Measurements from ENCODE around the gene ASB13.

The ASB13 gene

DNA sequence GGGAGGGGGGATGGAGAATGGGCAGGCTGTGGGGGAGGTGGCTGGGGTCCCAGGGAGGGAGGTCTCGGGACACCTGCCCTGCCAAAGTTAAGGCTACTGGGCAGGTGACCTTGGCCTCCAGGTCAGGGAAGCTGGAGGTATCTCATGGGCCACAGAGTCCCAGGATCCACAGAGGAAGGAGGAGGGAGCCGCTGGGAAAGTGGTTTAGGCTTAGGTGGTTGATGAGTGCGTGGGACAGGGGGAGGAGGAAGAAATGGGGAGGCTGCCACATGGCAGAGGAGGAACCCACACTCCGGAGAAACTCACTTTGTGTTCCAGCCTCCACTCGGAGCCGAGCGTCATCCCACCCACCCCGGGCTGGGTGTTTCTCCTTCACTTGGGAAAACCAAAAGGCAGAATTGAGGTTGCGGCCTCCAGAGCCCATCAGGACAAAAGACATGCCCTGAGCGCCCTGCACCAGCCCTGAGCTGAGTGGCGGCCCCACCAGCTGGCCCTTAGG, 46.1 kb downstream of the ASB13 start:
- Histone ChIP-seq H3K18ac (ENCODE audit: low read length) (peak overlapping the region; percentile 65), H3K4me2 (ENCODE audit: insufficient read depth, low read length, poor library complexity, severe bottlenecking) (no peak overlapping the region), H3K9me3 (replicated peaks in 1 of 2; ENCODE audit: control insufficient read depth in 2 of 2, insufficient read depth in 1 of 2, low read depth in 1 of 2, low read length in 2 of 2) (no peaks in the 10 kb centered on the region), H2BK5ac (ENCODE audit: low read length) (peak overlapping the region; percentile 91), H3K36me3 (replicated peaks in 1 of 2; ENCODE audit: control insufficient read depth in 2 of 2, insufficient read depth in 2 of 2, low read length in 2 of 2) (no peaks in the 10 kb centered on the region), H2BK12ac (ENCODE audit: low read length) (no peak overlapping the region), H3K79me1 (ENCODE audit: low read depth, low read length) (no peaks in the 10 kb centered on the region), H3K4ac (ENCODE audit: low read length) (no peak overlapping the region), H2BK120ac (ENCODE audit: low read depth, low read length) (no peak overlapping the region), H2BK15ac (ENCODE audit: low read length) (peak overlapping the region; percentile 88), H2AFZ (ENCODE audit: low read length) (peak overlapping the region; percentile 48), H4K8ac (ENCODE audit: low read depth, low read length) (no peak overlapping the region), H3K27ac (replicated peaks; ENCODE audit: low read length) (no peak overlapping the region), H3K4me3 (ENCODE audit: low read length in 2 of 2) (no peak overlapping the region), H3K23ac (ENCODE audit: low read depth, low read length, poor library complexity) (no peak overlapping the region), H3K4me1 (ENCODE audit: control insufficient read depth in 2 of 2, insufficient read depth in 1 of 2, low read depth in 1 of 2, low read length in 2 of 2) (peaks cover 8 to 15% of the 10 kb centered on the region in 2 donors), H3K27me3 (ENCODE audit: control insufficient read depth in 3 of 3, insufficient read depth in 3 of 3, low read depth in 1 of 3, low read length in 3 of 3) (no peaks in the 10 kb centered on the region), H3K14ac (ENCODE audit: low read length) (no peak overlapping the region), H4K91ac (ENCODE audit: low read depth, low read length, poor library complexity) (no peak overlapping the region), H3K9ac (ENCODE audit: low read depth, low read length, poor library complexity) (peak overlapping the region; percentile 50), H2AK5ac (ENCODE audit: low read depth, low read length) (peak overlapping the region; percentile 51)
- no CpG with 5 or more reads among the region's 11 CpGs for WGBS, 2 donors (ENCODE audit: extremely low coverage in 2 of 2, insufficient read length in 2 of 2, insufficient replicate concordance in 1 of 2)
- no peak for DNase-seq (ENCODE audit: low spot score)

DNA sequence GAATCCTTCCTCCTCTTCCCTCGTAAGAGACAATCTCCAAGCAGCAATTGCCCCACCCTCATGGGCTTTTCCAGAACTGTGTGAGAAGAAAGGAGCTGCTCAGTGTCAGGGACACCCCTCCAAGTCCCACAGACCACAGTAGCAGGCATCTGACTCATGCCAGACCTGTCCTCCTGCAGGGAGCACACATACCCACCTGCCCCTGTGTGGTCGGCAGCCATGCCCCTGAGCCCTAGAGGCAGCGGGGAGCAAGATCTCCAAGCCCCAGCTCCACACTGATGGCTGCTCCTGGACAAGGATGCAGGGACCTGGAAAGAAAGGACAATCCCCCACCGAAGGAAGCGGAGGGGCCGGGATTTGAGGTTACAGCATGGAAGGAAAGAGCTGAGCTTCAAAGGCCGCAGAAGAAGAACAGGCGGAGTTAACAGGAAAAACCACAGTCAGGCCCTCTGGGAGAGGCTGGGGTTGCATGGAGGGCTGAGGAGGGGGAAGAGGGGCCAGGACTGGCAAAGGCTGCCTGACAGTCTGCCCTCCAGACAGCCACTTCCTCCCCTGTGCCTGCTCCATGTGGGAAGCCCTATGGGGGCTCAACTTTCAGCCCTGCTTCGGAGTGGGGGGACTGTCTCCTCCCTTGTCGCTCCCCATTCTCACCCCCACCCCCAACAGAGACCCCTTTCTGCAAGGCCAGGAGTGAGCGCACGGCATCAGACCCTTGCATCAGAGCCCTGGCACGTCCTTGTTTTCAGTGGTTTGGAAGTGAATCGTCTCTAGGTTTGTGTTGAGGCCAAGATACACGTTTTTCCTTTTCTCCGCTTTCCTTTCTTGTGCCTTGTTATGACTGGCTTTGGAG, 46.8 kb downstream of the ASB13 start:
- H3K4me2 ChIP-seq (ENCODE audit: insufficient read depth, low read length, poor library complexity, severe bottlenecking): no peak overlapping the region
- no peak overlapping the region for H4K91ac ChIP-seq (ENCODE audit: low read depth, low read length, poor library complexity)
- H3K9ac ChIP-seq (ENCODE audit: low read depth, low read length, poor library complexity): peak overlapping the region; percentile 50
- H3K36me3 ChIP-seq (replicated peaks in 1 of 2; ENCODE audit: control insufficient read depth in 2 of 2, insufficient read depth in 2 of 2, low read length in 2 of 2): no peaks in the 10 kb centered on the region
- no peak overlapping the region for H3K27ac ChIP-seq (replicated peaks; ENCODE audit: low read length)
- H3K4me1 ChIP-seq (ENCODE audit: control insufficient read depth in 2 of 2, insufficient read depth in 1 of 2, low read depth in 1 of 2, low read length in 2 of 2): peaks cover 8 to 15% of the 10 kb centered on the region in 2 donors
- H3K18ac ChIP-seq (ENCODE audit: low read length): peak overlapping the region; percentile 86
- no CpG with 5 or more reads among the region's 16 CpGs for WGBS, 2 donors (ENCODE audit: extremely low coverage in 2 of 2, insufficient read length in 2 of 2, insufficient replicate concordance in 1 of 2)
- H3K9me3 ChIP-seq (replicated peaks in 1 of 2; ENCODE audit: control insufficient read depth in 2 of 2, insufficient read depth in 1 of 2, low read depth in 1 of 2, low read length in 2 of 2): no peaks in the 10 kb centered on the region
- no peak for DNase-seq (ENCODE audit: low spot score)
- peak overlapping the region; percentile 21 for H3K14ac ChIP-seq (ENCODE audit: low read length)
- peak overlapping the region; percentile 86 for H2AK5ac ChIP-seq (ENCODE audit: low read depth, low read length)
- H3K4ac ChIP-seq (ENCODE audit: low read length): no peak overlapping the region
- peak overlapping the region; percentile 45 for H2AFZ ChIP-seq (ENCODE audit: low read length)
- no peak overlapping the region for H3K4me3 ChIP-seq (ENCODE audit: low read length in 2 of 2)
- H3K23ac ChIP-seq (ENCODE audit: low read depth, low read length, poor library complexity): no peak overlapping the region
- no peak overlapping the region for H2BK5ac ChIP-seq (ENCODE audit: low read length)
- no peak overlapping the region for H4K8ac ChIP-seq (ENCODE audit: low read depth, low read length)
- no peak overlapping the region for H2BK12ac ChIP-seq (ENCODE audit: low read length)
- no peaks in the 10 kb centered on the region for H3K79me1 ChIP-seq (ENCODE audit: low read depth, low read length)
- no peaks in the 10 kb centered on the region for H3K27me3 ChIP-seq (ENCODE audit: control insufficient read depth in 3 of 3, insufficient read depth in 3 of 3, low read depth in 1 of 3, low read length in 3 of 3)
- H2BK15ac ChIP-seq (ENCODE audit: low read length): peak overlapping the region; percentile 88
- H2BK120ac ChIP-seq (ENCODE audit: low read depth, low read length): no peak overlapping the region

DNA sequence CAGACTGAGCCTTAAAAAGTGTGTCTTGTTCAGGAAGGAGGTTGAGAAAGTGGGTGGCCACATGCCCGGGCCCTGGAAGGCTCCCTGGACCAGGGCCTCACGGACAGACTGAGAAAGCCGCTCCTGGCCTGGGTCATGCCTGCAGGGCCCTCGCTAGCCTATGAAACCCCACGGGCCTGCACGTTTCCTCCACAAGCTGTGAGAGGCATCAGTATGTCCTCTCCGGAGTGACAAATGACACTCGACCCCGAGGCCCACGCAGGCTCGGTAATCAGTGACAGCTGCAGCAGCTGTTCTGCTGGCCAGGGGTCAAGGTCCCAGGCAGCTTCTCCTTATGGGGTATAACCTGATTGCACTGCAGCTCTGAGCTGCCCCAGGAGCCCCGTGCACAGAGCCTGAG, 47.6 kb downstream of the ASB13 start:
- H3K79me1 ChIP-seq (ENCODE audit: low read depth, low read length): no peaks in the 10 kb centered on the region
- no CpG with 5 or more reads among the region's 12 CpGs for WGBS, 2 donors (ENCODE audit: extremely low coverage in 2 of 2, insufficient read length in 2 of 2, insufficient replicate concordance in 1 of 2)

DNA sequence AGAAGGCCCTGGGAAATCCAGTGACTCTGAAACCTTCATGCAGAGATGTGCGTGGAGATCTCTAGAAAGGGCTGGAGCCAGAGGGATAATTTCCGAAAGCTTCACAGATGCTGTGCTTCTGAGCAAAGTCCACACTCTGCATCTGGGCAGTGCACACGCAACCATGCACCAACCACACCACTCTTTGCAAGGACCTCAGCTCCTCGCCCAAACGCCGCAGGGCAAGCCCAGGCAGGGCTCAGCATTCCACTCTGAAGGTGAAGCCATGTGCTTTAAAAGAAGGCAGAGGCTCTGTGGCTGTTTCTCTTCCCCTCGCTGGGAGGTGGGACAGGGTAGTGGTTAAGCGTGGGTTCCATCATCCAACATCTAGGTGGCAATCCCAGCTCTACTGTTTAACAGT, 48.4 kb downstream of the ASB13 start:
- no peak overlapping the region for H3K14ac ChIP-seq (ENCODE audit: low read length)
- no peak overlapping the region for H2BK5ac ChIP-seq (ENCODE audit: low read length)
- H3K27me3 ChIP-seq (ENCODE audit: control insufficient read depth in 3 of 3, insufficient read depth in 3 of 3, low read depth in 1 of 3, low read length in 3 of 3): peaks cover 0 to 3% (median 0%) of the 10 kb centered on the region in 3 experiments
- no peak for DNase-seq (ENCODE audit: low spot score)
- H3K36me3 ChIP-seq (replicated peaks in 1 of 2; ENCODE audit: control insufficient read depth in 2 of 2, insufficient read depth in 2 of 2, low read length in 2 of 2): no peaks in the 10 kb centered on the region
- no peak overlapping the region for H3K4me2 ChIP-seq (ENCODE audit: insufficient read depth, low read length, poor library complexity, severe bottlenecking)
- H3K27ac ChIP-seq (replicated peaks; ENCODE audit: low read length): no peak overlapping the region
- H2BK12ac ChIP-seq (ENCODE audit: low read length): no peak overlapping the region
- peaks cover 15 to 16% of the 10 kb centered on the region in 2 donors for H3K4me1 ChIP-seq (ENCODE audit: control insufficient read depth in 2 of 2, insufficient read depth in 1 of 2, low read depth in 1 of 2, low read length in 2 of 2)
- H3K23ac ChIP-seq (ENCODE audit: low read depth, low read length, poor library complexity): no peak overlapping the region
- no peak overlapping the region for H3K4me3 ChIP-seq (ENCODE audit: low read length in 2 of 2)
- no peak overlapping the region for H3K4ac ChIP-seq (ENCODE audit: low read length)
- peak overlapping the region; percentile 51 for H2BK120ac ChIP-seq (ENCODE audit: low read depth, low read length)
- no peak overlapping the region for H4K8ac ChIP-seq (ENCODE audit: low read depth, low read length)
- H4K91ac ChIP-seq (ENCODE audit: low read depth, low read length, poor library complexity): no peak overlapping the region
- peak overlapping the region; percentile 49 for H2AK5ac ChIP-seq (ENCODE audit: low read depth, low read length)
- no CpG with 5 or more reads among the region's 8 CpGs for WGBS, 2 donors (ENCODE audit: extremely low coverage in 2 of 2, insufficient read length in 2 of 2, insufficient replicate concordance in 1 of 2)
- peak overlapping the region; percentile 35 for H3K18ac ChIP-seq (ENCODE audit: low read length)
- H3K9me3 ChIP-seq (replicated peaks in 1 of 2; ENCODE audit: control insufficient read depth in 2 of 2, insufficient read depth in 1 of 2, low read depth in 1 of 2, low read length in 2 of 2): no peaks in the 10 kb centered on the region
- no peaks in the 10 kb centered on the region for H3K79me1 ChIP-seq (ENCODE audit: low read depth, low read length)
- no peak overlapping the region for H2AFZ ChIP-seq (ENCODE audit: low read length)
- H2BK15ac ChIP-seq (ENCODE audit: low read length): no peak overlapping the region
- H3K9ac ChIP-seq (ENCODE audit: low read depth, low read length, poor library complexity): no peak overlapping the region

More for the DNA sequence above, 47.6 kb downstream of the ASB13 start:
- peak overlapping the region; percentile 48 for H3K18ac ChIP-seq (ENCODE audit: low read length)
- H3K4me3 ChIP-seq (ENCODE audit: low read length in 2 of 2): no peak overlapping the region
- H3K36me3 ChIP-seq (replicated peaks in 1 of 2; ENCODE audit: control insufficient read depth in 2 of 2, insufficient read depth in 2 of 2, low read length in 2 of 2): no peaks in the 10 kb centered on the region
- peaks cover 0 to 3% (median 0%) of the 10 kb centered on the region in 3 experiments for H3K27me3 ChIP-seq (ENCODE audit: control insufficient read depth in 3 of 3, insufficient read depth in 3 of 3, low read depth in 1 of 3, low read length in 3 of 3)
- H2BK15ac ChIP-seq (ENCODE audit: low read length): no peak overlapping the region
- no peak overlapping the region for H3K9ac ChIP-seq (ENCODE audit: low read depth, low read length, poor library complexity)
- H3K9me3 ChIP-seq (replicated peaks in 1 of 2; ENCODE audit: control insufficient read depth in 2 of 2, insufficient read depth in 1 of 2, low read depth in 1 of 2, low read length in 2 of 2): no peaks in the 10 kb centered on the region
- no peak overlapping the region for H4K8ac ChIP-seq (ENCODE audit: low read depth, low read length)
- H3K14ac ChIP-seq (ENCODE audit: low read length): no peak overlapping the region
- H3K4me2 ChIP-seq (ENCODE audit: insufficient read depth, low read length, poor library complexity, severe bottlenecking): no peak overlapping the region
- H2AFZ ChIP-seq (ENCODE audit: low read length): peak overlapping the region; percentile 45
- H3K23ac ChIP-seq (ENCODE audit: low read depth, low read length, poor library complexity): peak overlapping the region; percentile 1
- H2BK12ac ChIP-seq (ENCODE audit: low read length): no peak overlapping the region
- no peak overlapping the region for H2BK120ac ChIP-seq (ENCODE audit: low read depth, low read length)
- H4K91ac ChIP-seq (ENCODE audit: low read depth, low read length, poor library complexity): no peak overlapping the region
- H2AK5ac ChIP-seq (ENCODE audit: low read depth, low read length): peak overlapping the region; percentile 76
- H3K4ac ChIP-seq (ENCODE audit: low read length): no peak overlapping the region
- DNase-seq (ENCODE audit: low spot score): no peak
- no peak overlapping the region for H2BK5ac ChIP-seq (ENCODE audit: low read length)
- peaks cover 14 to 15% of the 10 kb centered on the region in 2 donors for H3K4me1 ChIP-seq (ENCODE audit: control insufficient read depth in 2 of 2, insufficient read depth in 1 of 2, low read depth in 1 of 2, low read length in 2 of 2)
- no peak overlapping the region for H3K27ac ChIP-seq (replicated peaks; ENCODE audit: low read length)
